ENCODE results near the gene TNP2. TPM values are rescaled to one million over a fixed set of nuclear protein-coding genes. Genes with fewer than 3 reads are reported as not detected.
"Not testable (repeated sequence)": the region's sequence is repeated elsewhere in the genome, so short reads cannot be mapped to it uniquely, and the experiment has no call there.

The TNP2 gene
- total RNA-seq, 1 experiment from 2014 or later = not detected

- DNase-seq (ENCODE audit: low read depth) = not testable (repeated sequence)
Measured at GRCh38 chr16:11220507-11220906, 48.6 kb downstream of the TNP2 start.

- DNase-seq (ENCODE audit: low read depth) = no peak
Measured at GRCh38 chr16:11219178-11219577, 49.9 kb downstream of the TNP2 start.

GRCh38 chr16:11218604-11218962 lies 50.5 kb downstream of the TNP2 start:
- DNase-seq (ENCODE audit: low read depth) = no peak

Other genes starting within 250 kb of the TNP2 start
- gene SOCS1, start 13.1 kb downstream of the TNP2 start, total RNA-seq (2014; rRNA removed; shearing (Covaris generic)) = 17.1 and 21.2 TPM in 2 replicates
- gene PRM3, start 4.3 kb upstream of the TNP2 start, total RNA-seq (2014; rRNA removed; shearing (Covaris generic)) = not detected in 2 replicates
- gene PRM2, start 7.2 kb upstream of the TNP2 start, total RNA-seq (2014; rRNA removed; shearing (Covaris generic)) = not detected in 2 replicates
- not detected in 2 replicates for gene PRM1, start 12.0 kb upstream of the TNP2 start, total RNA-seq (2014; rRNA removed; shearing (Covaris generic))
- 33.2 and 33.4 TPM in 2 replicates for gene RMI2, start 76.1 kb upstream of the TNP2 start, total RNA-seq (2014; rRNA removed; shearing (Covaris generic))